HTERT RPE-1 (cell line): ENCODE measurements around the gene DRC1.

Experiments used
- in situ Hi-C: fragments of 300-500 bp; cut with MboI; formaldehyde crosslinking; loops from 4 replicates; pipeline ENCODE4 v1.14.3; 2020; ENCODE audit warnings: low sequenced_read_pairs

Gene DRC1

GRCh38 chr2:26442707-26443106, 41.0 kb downstream of the DRC1 start:
- in situ Hi-C loops, result no loop called here

- in situ Hi-C loops, result no loop called here
Observed at GRCh38 chr2:26444236-26444635, 42.5 kb downstream of the DRC1 start.

GRCh38 chr2:26448651-26449050, 46.9 kb downstream of the DRC1 start:
- in situ Hi-C loops, result no loop called here

- in situ Hi-C loops, result no loop called here
Observed at GRCh38 chr2:26449278-26450030, 47.7 kb downstream of the DRC1 start.

- in situ Hi-C loops, result no loop called here
Observed at GRCh38 chr2:26450031-26450635, 48.4 kb downstream of the DRC1 start.

- in situ Hi-C loops, result no loop called here
Observed at GRCh38 chr2:26451700-26452099, 50.0 kb downstream of the DRC1 start.

GRCh38 chr2:26453421-26454329, 52.0 kb downstream of the DRC1 start:
- in situ Hi-C loops, result no loop called here

- in situ Hi-C loops, result no loop called here
Observed at GRCh38 chr2:26454561-26455001, 52.9 kb downstream of the DRC1 start.

GRCh38 chr2:26455037-26455669, 53.4 kb downstream of the DRC1 start:
- in situ Hi-C loops, result no loop called here

GRCh38 chr2:26455670-26456439, 54.1 kb downstream of the DRC1 start:
- in situ Hi-C loops, result no loop called here

GRCh38 chr2:26456440-26457250, 54.9 kb downstream of the DRC1 start:
- in situ Hi-C loops, result no loop called here

GRCh38 chr2:26457251-26457666, 55.5 kb downstream of the DRC1 start:
- in situ Hi-C loops, result no loop called here

- in situ Hi-C loops, result no loop called here
Observed at GRCh38 chr2:26457695-26458364, 56.1 kb downstream of the DRC1 start.

- in situ Hi-C loops, result no loop called here
Observed at GRCh38 chr2:26458365-26459042, 56.8 kb downstream of the DRC1 start.

- in situ Hi-C loops, result no loop called here
Observed at GRCh38 chr2:26459991-26460612, 58.4 kb downstream of the DRC1 start.

- in situ Hi-C loops, result no loop called here
Observed at GRCh38 chr2:26460613-26461031, 58.9 kb downstream of the DRC1 start.

- in situ Hi-C loops, result no loop called here
Observed at GRCh38 chr2:26461601-26462023, 59.9 kb downstream of the DRC1 start.

- in situ Hi-C loops, result no loop called here
Observed at GRCh38 chr2:26462100-26462499, 60.4 kb downstream of the DRC1 start.
